PC-9 (cell line): ENCODE data around the gene RHOBTB1.

Experiments
- EZH2 ChIP-seq: fragments of 200-600 bp; sonication (generic); IDR thresholded peaks from 2 replicates; pipeline ENCODE4 v1.8.0; 2017; ENCODE audit warnings: antibody characterized with exemption, low read depth
- TF ChIP-seq, protein P1 (sequence below): fragments of 200-600 bp; sonication (generic); conservative IDR thresholded peaks from 2 replicates; pipeline ENCODE4 v1.6.1; 2017; ENCODE audit warnings: mixed run types, antibody characterized with exemption, mild to moderate bottlenecking, moderate library complexity

DNA sequence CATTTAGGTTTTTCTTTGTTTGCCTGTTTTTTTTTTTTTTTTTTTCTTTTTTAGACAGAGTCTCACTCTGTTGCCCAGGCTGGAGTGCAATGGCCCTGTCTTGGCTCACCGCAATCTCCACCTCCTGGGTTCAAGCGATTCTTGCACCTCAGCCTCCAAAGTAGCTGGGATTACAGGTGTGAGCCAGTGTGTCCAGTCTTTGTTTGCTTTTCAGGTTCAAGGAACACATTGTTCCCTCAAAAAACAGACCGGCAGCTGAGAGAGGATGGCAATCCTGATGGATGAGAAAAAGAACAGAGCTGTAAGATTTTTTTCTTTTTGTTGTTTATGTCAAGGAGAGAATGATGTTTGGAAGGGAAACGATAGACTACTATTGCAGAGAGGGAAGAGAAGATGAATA, 23.3 kb upstream of the RHOBTB1 start:
- TF ChIP-seq, protein P1, sequence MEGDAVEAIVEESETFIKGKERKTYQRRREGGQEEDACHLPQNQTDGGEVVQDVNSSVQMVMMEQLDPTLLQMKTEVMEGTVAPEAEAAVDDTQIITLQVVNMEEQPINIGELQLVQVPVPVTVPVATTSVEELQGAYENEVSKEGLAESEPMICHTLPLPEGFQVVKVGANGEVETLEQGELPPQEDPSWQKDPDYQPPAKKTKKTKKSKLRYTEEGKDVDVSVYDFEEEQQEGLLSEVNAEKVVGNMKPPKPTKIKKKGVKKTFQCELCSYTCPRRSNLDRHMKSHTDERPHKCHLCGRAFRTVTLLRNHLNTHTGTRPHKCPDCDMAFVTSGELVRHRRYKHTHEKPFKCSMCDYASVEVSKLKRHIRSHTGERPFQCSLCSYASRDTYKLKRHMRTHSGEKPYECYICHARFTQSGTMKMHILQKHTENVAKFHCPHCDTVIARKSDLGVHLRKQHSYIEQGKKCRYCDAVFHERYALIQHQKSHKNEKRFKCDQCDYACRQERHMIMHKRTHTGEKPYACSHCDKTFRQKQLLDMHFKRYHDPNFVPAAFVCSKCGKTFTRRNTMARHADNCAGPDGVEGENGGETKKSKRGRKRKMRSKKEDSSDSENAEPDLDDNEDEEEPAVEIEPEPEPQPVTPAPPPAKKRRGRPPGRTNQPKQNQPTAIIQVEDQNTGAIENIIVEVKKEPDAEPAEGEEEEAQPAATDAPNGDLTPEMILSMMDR, result no peak
- no peak for TF ChIP-seq EZH2
